K562 (cell line): ENCODE results near the gene ZNF474. TPM values are rescaled to one million over a fixed set of nuclear protein-coding genes. Genes with fewer than 3 reads are reported as not detected.

Source experiments
- ATAC-seq: fragments of 200-7000 bp; cut with Tn5 transposase; 3 replicates; pipeline ENCODE4 v1.9.1; 2020; ENCODE audit warnings: moderate library complexity
- BruUV-seq: library from RNA; stranded (reverse); fragments of 400-500 nt; replicated peaks from 2 replicates; lab custom pipeline; 2021; lab: Mats Ljungman, UMichigan
- CTCF ChIA-PET: fragments of 300-600 bp; formaldehyde crosslinking; extraction: SDS; loops from one replicate; lab custom pipeline; 2021; ENCODE audit warnings: low intra/inter-chr PET ratio; lab: Yijun Ruan, JAX
- POLR2A ChIA-PET: fragments of 300-600, 350-650 bp; sonication (Branson Sonifier 250); formaldehyde crosslinking; extraction: SDS; loops from one replicate; lab custom pipeline; 2021; ENCODE audit warnings: antibody characterized with exemption, inconsistent platforms; lab: Yijun Ruan, JAX
- DNase-seq, 4 experiments: peaks; one replicate each; pipeline versions ENCODE4 v3.0.0 to v3.0.0-alpha.2; 2011 to 2018; ENCODE audit warnings: low spot score in 3 of 4, mixed read lengths in 3 of 4; ENCODE audit errors: extremely low read depth in 1 of 4
- FAIRE-seq: peaks from 2 replicates; lab custom pipeline; 2011; peaks lifted over from hg19 to GRCh38; lab: Jason Lieb, UNC
- H2AFZ ChIP-seq: 2 replicates; pipeline ENCODE4 v1.6.0; 2011; ENCODE audit warnings: low read depth, low read length, control low read depth, inconsistent platforms
- H3K27ac ChIP-seq: fragments of 200-600 bp; 3 replicates; pipeline ENCODE4 v1.8.0; 2011; ENCODE audit warnings: low read depth, mild to moderate bottlenecking, control low read depth, inconsistent platforms, low read length, moderate library complexity, mixed read lengths; ENCODE audit errors: extremely low read depth
- H3K27me3 ChIP-seq, 2 experiments: fragments of 300-600 bp in 1 of 2; 2 replicates in 1 of 2; 3 replicates in 1 of 2; pipeline versions ENCODE4 v1.6.0 to v1.8.0; 2011; ENCODE audit warnings: inconsistent platforms in 2 of 2, low read length in 2 of 2, mild to moderate bottlenecking in 1 of 2, mixed read lengths in 1 of 2, moderate library complexity in 1 of 2; ENCODE audit not compliant: control insufficient read depth in 2 of 2, insufficient read depth in 2 of 2
- H3K36me3 ChIP-seq: fragments of 300-600 bp; 3 replicates; pipeline ENCODE4 v1.8.0; 2011; ENCODE audit warnings: mild to moderate bottlenecking, low read length, inconsistent platforms; ENCODE audit not compliant: control insufficient read depth, insufficient read depth
- H3K4me1 ChIP-seq, 2 experiments: fragments of 200-600 bp in 1 of 2; replicated peaks in 1 of 2; 2 replicates in 1 of 2; 3 replicates in 1 of 2; pipeline versions ENCODE4 v1.5.1 to v1.8.0; 2011; ENCODE audit warnings: inconsistent platforms in 2 of 2, low read length in 2 of 2, mild to moderate bottlenecking in 1 of 2, mixed read lengths in 1 of 2, moderate library complexity in 1 of 2; ENCODE audit not compliant: control insufficient read depth in 2 of 2, insufficient read depth in 2 of 2
- H3K4me2 ChIP-seq: 2 replicates; pipeline ENCODE4 v1.6.1; 2011; ENCODE audit warnings: low read length, control low read depth, inconsistent platforms, mixed read lengths; ENCODE audit not compliant: insufficient read depth
- H3K4me3 ChIP-seq: fragments of 200-600 bp; sonication (generic), shearing (Covaris generic); 2 replicates; pipeline ENCODE4 v1.5.1; 2016; ENCODE audit warnings: control low read depth, inconsistent platforms
- H3K79me2 ChIP-seq: fragments of 200-600 bp; 3 replicates; pipeline ENCODE4 v1.8.0; 2011; ENCODE audit warnings: low read length, inconsistent platforms; ENCODE audit not compliant: control insufficient read depth, insufficient read depth
- H3K9ac ChIP-seq, 2 experiments: 2 replicates each; pipeline versions ENCODE4 v1.6.0 to v1.6.1; 2011; ENCODE audit warnings: low read depth in 2 of 2, low read length in 2 of 2, control low read depth in 1 of 2, inconsistent platforms in 1 of 2, mild to moderate bottlenecking in 1 of 2, mixed read lengths in 1 of 2; ENCODE audit not compliant: insufficient read depth in 1 of 2
- H3K9me1 ChIP-seq: one replicate; pipeline ENCODE4 v1.6.0; 2011; ENCODE audit warnings: inconsistent platforms, mild to moderate bottlenecking, low read length, moderate library complexity; ENCODE audit not compliant: control insufficient read depth, insufficient read depth
- H3K9me3 ChIP-seq: replicated peaks from 2 replicates; pipeline ENCODE4 v1.5.1; 2011; ENCODE audit warnings: low read depth, low read length, inconsistent platforms; ENCODE audit not compliant: control insufficient read depth, insufficient read depth
- H4K20me1 ChIP-seq: replicated peaks from 2 replicates; pipeline ENCODE4 v1.6.1; 2011; ENCODE audit warnings: low read length, inconsistent platforms, mixed read lengths; ENCODE audit not compliant: control insufficient read depth, insufficient read depth
- DIDO1 ChIP-seq: fragments of 450-650 bp; IDR thresholded peaks from 2 replicates; pipeline ENCODE4 v1.6.1; 2016; ENCODE audit warnings: low read depth, missing biosample characterization, missing genetic modification characterization
- ETS2 ChIP-seq: IDR thresholded peaks from 2 replicates; pipeline ENCODE4 v1.6.1; 2016; ENCODE audit warnings: borderline replicate concordance, missing genetic modification characterization, mild to moderate bottlenecking, moderate library complexity, missing compliant biosample characterization; ENCODE audit not compliant: poor library complexity, severe bottlenecking
- GATA2 ChIP-seq: sonication (generic); formaldehyde crosslinking; IDR thresholded peaks from 2 replicates; pipeline ENCODE4 v1.4.0; 2020; ENCODE audit warnings: mild to moderate bottlenecking, missing genetic modification reagents
- HMG20A ChIP-seq: fragments of 450-650 bp; formaldehyde crosslinking; conservative IDR thresholded peaks from 2 replicates; pipeline ENCODE4 v1.4.0; 2020; ENCODE audit warnings: mild to moderate bottlenecking, mixed read lengths
- RHOXF2B ChIP-seq: fragments of 250-450 bp; sonication (Bioruptor Pico); conservative IDR thresholded peaks from 2 replicates; pipeline ENCODE4 v1.5.1; 2021
- SMARCE1 ChIP-seq: fragments of 450-650 bp; IDR thresholded peaks from 2 replicates; pipeline ENCODE4 v1.7.1; 2016; ENCODE audit warnings: mild to moderate bottlenecking
- ZNF212 ChIP-seq: fragments of 450-650 bp; formaldehyde crosslinking; IDR thresholded peaks from 2 replicates; pipeline ENCODE4 v1.4.0; 2020; ENCODE audit warnings: mild to moderate bottlenecking
- ZNF589 ChIP-seq: fragments of 200-800 bp; sonication (Bioruptor generic); IDR thresholded peaks from 2 replicates; pipeline ENCODE4 v1.6.1; 2016; ENCODE audit warnings: low read depth, missing genetic modification characterization, missing compliant biosample characterization
- WGBS: fragments of 100-300 bp; shearing (Covaris generic); methylation state at CpG from one replicate; pipeline ENCODE4 v1.1.6; 2016; ENCODE audit warnings: low coverage, mixed read lengths; ENCODE audit not compliant: insufficient coverage; ENCODE audit errors: missing lambda C conversion rate; 5-methylcytosine and 5-hydroxymethylcytosine counted together
- in situ Hi-C: fragments of 300-500 bp; cut with MboI; formaldehyde crosslinking; loops from 4 replicates; pipeline ENCODE4 v1.15.0; 2018; ENCODE audit warnings: inconsistent platforms, mixed read lengths
- intact Hi-C: fragments of 100-400 bp; cut with micrococcal nuclease; formaldehyde crosslinking; loops from 2 replicates; pipeline ENCODE4 v1.14.2; 2022
- polyA plus RNA-seq, 8 experiments: library from polyadenylated mRNA; depleted of rRNA in 4 of 8; stranded (reverse) in 5 of 8; unstranded in 3 of 8; fragments of >200 nt; fragmentation: Nextera tagmentation in 2 of 8; fragmentation: Illumina TruSeq in 1 of 8; extraction: Ambion mirVana in 2 of 8; extraction: Trizol in 1 of 8; gene quantifications; 2 replicates each; pipeline versions ENCODE4 v1.2.1 to v1.2.3, GENCODE V29; 2011 to 2014; ENCODE audit warnings: inconsistent platforms in 1 of 8, missing spikeins in 1 of 8
- total RNA-seq, 7 experiments: library from RNA; depleted of rRNA in 6 of 7; stranded (reverse); fragments of >200 nt in 6 of 7; fragmentation: Illumina TruSeq in 2 of 7; extraction: Trizol in 2 of 7; gene quantifications; 2 replicates each; pipeline versions ENCODE4 v1.2.1 to v1.2.3, GENCODE V29; 2011 to 2021; ENCODE audit warnings: low replicate concordance in 1 of 7
- TF ChIP-seq, protein P1 (sequence below): sonication (generic); formaldehyde crosslinking; IDR thresholded peaks from 2 replicates; pipeline ENCODE4 v1.8.0; 2023; ENCODE audit warnings: missing genetic modification reagents, mild to moderate bottlenecking, borderline replicate concordance

The ZNF474 gene
- total and polyA plus RNA-seq, 9 of the 15 experiments (the other 6 are each of a cell fraction or from before 2014, with no cell fraction given) = 0.16 to 0.62 (median 0.39) TPM

DNA sequence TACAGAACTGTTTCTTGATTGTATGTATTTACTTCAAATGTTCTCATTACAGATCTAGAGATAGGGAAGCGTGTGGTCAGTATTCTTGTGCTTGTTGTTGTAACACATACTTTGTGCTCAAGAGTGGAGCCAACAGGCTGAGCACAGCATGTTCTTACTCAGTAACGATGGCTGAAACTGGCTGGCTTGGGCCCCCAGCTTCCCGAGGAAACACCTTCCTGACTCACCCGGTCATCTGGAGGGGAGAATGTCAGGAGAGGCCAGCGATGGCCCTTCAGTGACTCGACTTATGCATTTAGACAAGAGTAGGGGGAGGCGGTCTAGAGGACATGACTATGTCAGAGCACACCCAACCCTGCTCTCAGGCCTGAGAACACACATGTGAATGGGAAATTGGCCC lies 25.6 kb downstream of the ZNF474 start:
- in situ Hi-C loops = loop anchor here (5.0 kb wide), 1 partner anchor 48 kb away; no protein-coding TSS in a partner anchor
- H2AFZ ChIP-seq = peak overlapping the region; percentile 81
- intact Hi-C loops = loop anchor here (5.0 kb wide), 1 partner anchor 123 kb away; no protein-coding TSS in a partner anchor
- H3K36me3 ChIP-seq = no peaks in the 10 kb centered on the region
- DNase-seq = peak; percentile 14 to 42 (median 24)
- TF ChIP-seq SMARCE1 (no peak), GATA2 (0 out of 2 replicates have a peak, but pooled peaks have one; percentile 28)
- H3K9me1 ChIP-seq = no peaks in the 10 kb centered on the region
- peak; percentile 71 for ATAC-seq
- 22% methylated on average over 7 of the region's 7 CpGs for WGBS
- H3K9ac ChIP-seq = peak overlapping the region in 1 of 2 experiments; percentile 66; a peak in 1 of 4 replicates
- no TSS peak for BruUV-seq
- no peaks in the 10 kb centered on the region for H3K79me2 ChIP-seq
- POLR2A ChIA-PET = interaction anchor here (1.3 to 1.4 kb wide), 2 partner anchors 10 to 13 kb away, joined by 3 read pairs; no protein-coding TSS in a partner anchor
- CTCF ChIA-PET = no interaction called here
- no peaks in the 10 kb centered on the region for H3K27me3 ChIP-seq
- FAIRE-seq = no peak
- peak overlapping the region; percentile 0; the same call in 1 of the 2 replicates for H3K4me2 ChIP-seq
- H3K4me1 ChIP-seq = peaks cover 4 to 14% of the 10 kb centered on the region in 2 experiments; a peak in 3 of 5 replicates
- no peaks in the 10 kb centered on the region for H3K9me3 ChIP-seq
- H3K4me3 ChIP-seq = no peak overlapping the region
- H4K20me1 ChIP-seq = no peaks in the 10 kb centered on the region
- H3K27ac ChIP-seq = peak overlapping the region; percentile 8; the same call in 1 of the 3 replicates

DNA sequence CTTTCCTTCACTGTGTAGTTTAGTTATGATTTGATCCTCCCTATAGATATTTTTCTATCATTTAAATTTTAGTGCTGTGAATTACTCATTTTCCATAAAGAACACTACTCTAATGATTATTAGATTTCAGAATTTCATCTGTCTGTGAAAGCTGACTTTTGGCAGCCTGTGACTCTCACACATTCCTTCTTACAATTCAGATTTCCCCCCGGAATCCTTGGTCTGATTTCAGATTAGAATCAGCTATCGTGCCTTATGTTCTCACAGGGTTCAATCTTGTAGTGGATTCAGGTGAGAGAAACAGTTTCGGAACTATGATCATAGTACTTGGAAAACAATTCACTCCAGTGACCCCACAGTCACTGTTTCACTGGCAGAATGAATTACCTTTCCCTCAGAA lies 26.2 kb downstream of the ZNF474 start:
- Histone ChIP-seq H3K4me2 (no peak overlapping the region), H3K4me1 (peaks cover 4 to 14% of the 10 kb centered on the region in 2 experiments; a peak in 3 of 5 replicates), H3K9me3 (no peaks in the 10 kb centered on the region), H3K9ac (no peak overlapping the region), H3K9me1 (no peaks in the 10 kb centered on the region), H2AFZ (peak overlapping the region; percentile 81; the same call in 1 of the 2 replicates), H3K79me2 (no peaks in the 10 kb centered on the region), H3K27ac (no peak overlapping the region), H3K27me3 (no peaks in the 10 kb centered on the region), H3K4me3 (no peak overlapping the region), H3K36me3 (no peaks in the 10 kb centered on the region), H4K20me1 (no peaks in the 10 kb centered on the region)
- DNase-seq = no peak
- POLR2A ChIA-PET = no interaction called here
- TF ChIP-seq HMG20A (no peak), ZNF212 (CRISPR knock-in tag) (no peak), RHOXF2B (CRISPR knock-in tag) (no peak), DIDO1 (tag) (no peak), ZNF589 (CRISPR knock-in tag) (no peak), ETS2 (tag) (no peak)
- TF ChIP-seq, protein P1, sequence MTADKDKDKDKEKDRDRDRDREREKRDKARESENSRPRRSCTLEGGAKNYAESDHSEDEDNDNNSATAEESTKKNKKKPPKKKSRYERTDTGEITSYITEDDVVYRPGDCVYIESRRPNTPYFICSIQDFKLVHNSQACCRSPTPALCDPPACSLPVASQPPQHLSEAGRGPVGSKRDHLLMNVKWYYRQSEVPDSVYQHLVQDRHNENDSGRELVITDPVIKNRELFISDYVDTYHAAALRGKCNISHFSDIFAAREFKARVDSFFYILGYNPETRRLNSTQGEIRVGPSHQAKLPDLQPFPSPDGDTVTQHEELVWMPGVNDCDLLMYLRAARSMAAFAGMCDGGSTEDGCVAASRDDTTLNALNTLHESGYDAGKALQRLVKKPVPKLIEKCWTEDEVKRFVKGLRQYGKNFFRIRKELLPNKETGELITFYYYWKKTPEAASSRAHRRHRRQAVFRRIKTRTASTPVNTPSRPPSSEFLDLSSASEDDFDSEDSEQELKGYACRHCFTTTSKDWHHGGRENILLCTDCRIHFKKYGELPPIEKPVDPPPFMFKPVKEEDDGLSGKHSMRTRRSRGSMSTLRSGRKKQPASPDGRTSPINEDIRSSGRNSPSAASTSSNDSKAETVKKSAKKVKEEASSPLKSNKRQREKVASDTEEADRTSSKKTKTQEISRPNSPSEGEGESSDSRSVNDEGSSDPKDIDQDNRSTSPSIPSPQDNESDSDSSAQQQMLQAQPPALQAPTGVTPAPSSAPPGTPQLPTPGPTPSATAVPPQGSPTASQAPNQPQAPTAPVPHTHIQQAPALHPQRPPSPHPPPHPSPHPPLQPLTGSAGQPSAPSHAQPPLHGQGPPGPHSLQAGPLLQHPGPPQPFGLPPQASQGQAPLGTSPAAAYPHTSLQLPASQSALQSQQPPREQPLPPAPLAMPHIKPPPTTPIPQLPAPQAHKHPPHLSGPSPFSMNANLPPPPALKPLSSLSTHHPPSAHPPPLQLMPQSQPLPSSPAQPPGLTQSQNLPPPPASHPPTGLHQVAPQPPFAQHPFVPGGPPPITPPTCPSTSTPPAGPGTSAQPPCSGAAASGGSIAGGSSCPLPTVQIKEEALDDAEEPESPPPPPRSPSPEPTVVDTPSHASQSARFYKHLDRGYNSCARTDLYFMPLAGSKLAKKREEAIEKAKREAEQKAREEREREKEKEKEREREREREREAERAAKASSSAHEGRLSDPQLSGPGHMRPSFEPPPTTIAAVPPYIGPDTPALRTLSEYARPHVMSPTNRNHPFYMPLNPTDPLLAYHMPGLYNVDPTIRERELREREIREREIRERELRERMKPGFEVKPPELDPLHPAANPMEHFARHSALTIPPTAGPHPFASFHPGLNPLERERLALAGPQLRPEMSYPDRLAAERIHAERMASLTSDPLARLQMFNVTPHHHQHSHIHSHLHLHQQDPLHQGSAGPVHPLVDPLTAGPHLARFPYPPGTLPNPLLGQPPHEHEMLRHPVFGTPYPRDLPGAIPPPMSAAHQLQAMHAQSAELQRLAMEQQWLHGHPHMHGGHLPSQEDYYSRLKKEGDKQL (CRISPR knock-in tag) = no peak
- in situ Hi-C loops (loop anchor here (5.0 kb wide), 1 partner anchor 48 kb away; no protein-coding TSS in a partner anchor), intact Hi-C loops (loop anchor here (5.0 kb wide), 1 partner anchor 123 kb away; no protein-coding TSS in a partner anchor)
- BruUV-seq = no TSS peak
- ATAC-seq = no peak
- CTCF ChIA-PET = interaction anchor here (0.6 to 2.2 kb wide), 2 partner anchors 64 to 402 kb away, joined by 3 to 20 read pairs; no protein-coding TSS in a partner anchor
- no peak for FAIRE-seq
- WGBS = 76% methylated on average over 3 of the region's 3 CpGs
